ENCODE measurements around the gene FLNB.

FLNB gene

GRCh38 chr3:57962448-57962834 lies 45.8 kb upstream of the FLNB start:
- H3K36me3 ChIP-seq (ENCODE audit: insufficient read depth, low read length) = no peaks in the 10 kb centered on the region
- no peak overlapping the region for H2AFZ ChIP-seq (ENCODE audit: low read length)
- no peaks in the 10 kb centered on the region for H3K79me2 ChIP-seq (ENCODE audit: insufficient read depth, low read length)
- H3F3A ChIP-seq (ENCODE audit: low read depth) = no peaks in the 10 kb centered on the region
- no peaks in the 10 kb centered on the region for H3K27me3 ChIP-seq (ENCODE audit: insufficient read depth, low read length, poor library complexity, severe bottlenecking)
- no peaks in the 10 kb centered on the region for H3K9me2 ChIP-seq (replicated peaks; ENCODE audit: low read depth, low read length)
- peaks cover 20% of the 10 kb centered on the region for H3K4me1 ChIP-seq (ENCODE audit: insufficient read depth, low read length, poor library complexity, severe bottlenecking)
- H3K9me3 ChIP-seq (ENCODE audit: insufficient read depth, low read depth, low read length) = no peaks in the 10 kb centered on the region
- H3K4me3 ChIP-seq (ENCODE audit: low read length, poor library complexity, severe bottlenecking) = no peak overlapping the region
- no peak overlapping the region for H3K9ac ChIP-seq (ENCODE audit: low read depth, low read length, poor library complexity, severe bottlenecking)
- TF ChIP-seq EZH2phosphoT487 (IDR thresholded peaks at IDR 0.05; ENCODE audit: borderline replicate concordance) (no peak), CTCF (conservative IDR thresholded peaks at IDR 0.05; ENCODE audit: low read length) (no peak)
- no peak overlapping the region for H3K4me2 ChIP-seq (ENCODE audit: low read depth, low read length, poor library complexity, severe bottlenecking)
- no peaks in the 10 kb centered on the region for H4K20me1 ChIP-seq (ENCODE audit: insufficient read depth, low read length, poor library complexity, severe bottlenecking)

- H3K27me3 ChIP-seq (ENCODE audit: insufficient read depth, low read length, poor library complexity, severe bottlenecking) = no peaks in the 10 kb centered on the region
- H3K79me2 ChIP-seq (ENCODE audit: insufficient read depth, low read length) = no peaks in the 10 kb centered on the region
- no peak overlapping the region for H3K9ac ChIP-seq (ENCODE audit: low read depth, low read length, poor library complexity, severe bottlenecking)
- H3K36me3 ChIP-seq (ENCODE audit: insufficient read depth, low read length) = no peaks in the 10 kb centered on the region
- H3K9me3 ChIP-seq (ENCODE audit: insufficient read depth, low read depth, low read length) = no peaks in the 10 kb centered on the region
- no peak overlapping the region for H3K4me2 ChIP-seq (ENCODE audit: low read depth, low read length, poor library complexity, severe bottlenecking)
- no peaks in the 10 kb centered on the region for H4K20me1 ChIP-seq (ENCODE audit: insufficient read depth, low read length, poor library complexity, severe bottlenecking)
- no peaks in the 10 kb centered on the region for H3F3A ChIP-seq (ENCODE audit: low read depth)
- H3K9me2 ChIP-seq (replicated peaks; ENCODE audit: low read depth, low read length) = no peaks in the 10 kb centered on the region
- H2AFZ ChIP-seq (ENCODE audit: low read length) = no peak overlapping the region
- H3K4me1 ChIP-seq (ENCODE audit: insufficient read depth, low read length, poor library complexity, severe bottlenecking) = peaks cover 25% of the 10 kb centered on the region
- H3K4me3 ChIP-seq (ENCODE audit: low read length, poor library complexity, severe bottlenecking) = no peak overlapping the region
- no peak for TF ChIP-seq EZH2phosphoT487 (IDR thresholded peaks at IDR 0.05; ENCODE audit: borderline replicate concordance)
- TF ChIP-seq CTCF (conservative IDR thresholded peaks at IDR 0.05; ENCODE audit: low read length) = no peak
These were observed 44.3 kb upstream of the FLNB start for GRCh38 chr3:57963811-57964346.

- TF ChIP-seq EZH2phosphoT487 (IDR thresholded peaks at IDR 0.05; ENCODE audit: borderline replicate concordance) (no peak), CTCF (conservative IDR thresholded peaks at IDR 0.05; ENCODE audit: low read length) (no peak)
- H3K4me3 ChIP-seq (ENCODE audit: low read length, poor library complexity, severe bottlenecking) = no peak overlapping the region
- H3K4me2 ChIP-seq (ENCODE audit: low read depth, low read length, poor library complexity, severe bottlenecking) = no peak overlapping the region
- H3K79me2 ChIP-seq (ENCODE audit: insufficient read depth, low read length) = no peaks in the 10 kb centered on the region
- H3K9me3 ChIP-seq (ENCODE audit: insufficient read depth, low read depth, low read length) = no peaks in the 10 kb centered on the region
- H3K4me1 ChIP-seq (ENCODE audit: insufficient read depth, low read length, poor library complexity, severe bottlenecking) = peaks cover 19% of the 10 kb centered on the region
- H2AFZ ChIP-seq (ENCODE audit: low read length) = no peak overlapping the region
- H3F3A ChIP-seq (ENCODE audit: low read depth) = no peaks in the 10 kb centered on the region
- H3K9me2 ChIP-seq (replicated peaks; ENCODE audit: low read depth, low read length) = no peaks in the 10 kb centered on the region
- H4K20me1 ChIP-seq (ENCODE audit: insufficient read depth, low read length, poor library complexity, severe bottlenecking) = no peaks in the 10 kb centered on the region
- H3K9ac ChIP-seq (ENCODE audit: low read depth, low read length, poor library complexity, severe bottlenecking) = no peak overlapping the region
- H3K36me3 ChIP-seq (ENCODE audit: insufficient read depth, low read length) = no peaks in the 10 kb centered on the region
- no peaks in the 10 kb centered on the region for H3K27me3 ChIP-seq (ENCODE audit: insufficient read depth, low read length, poor library complexity, severe bottlenecking)
These were observed 41.4 kb upstream of the FLNB start for GRCh38 chr3:57966829-57967228.

Measured in Loucy (cell line).